NCI-H82 treated with DMSO at 0.1 percent for 48 hours (cell line): ENCODE data around the gene ANTXR2.
A peak's percentile ranks its signal among the peaks of the same experiment; 100 is the strongest.

Experiments used
- DNase-seq: peaks from one replicate; lab custom pipeline; 2025; ENCODE audit not compliant: unreplicated experiment; lab: John Stamatoyannopoulos, UW

The ANTXR2 gene

DNA sequence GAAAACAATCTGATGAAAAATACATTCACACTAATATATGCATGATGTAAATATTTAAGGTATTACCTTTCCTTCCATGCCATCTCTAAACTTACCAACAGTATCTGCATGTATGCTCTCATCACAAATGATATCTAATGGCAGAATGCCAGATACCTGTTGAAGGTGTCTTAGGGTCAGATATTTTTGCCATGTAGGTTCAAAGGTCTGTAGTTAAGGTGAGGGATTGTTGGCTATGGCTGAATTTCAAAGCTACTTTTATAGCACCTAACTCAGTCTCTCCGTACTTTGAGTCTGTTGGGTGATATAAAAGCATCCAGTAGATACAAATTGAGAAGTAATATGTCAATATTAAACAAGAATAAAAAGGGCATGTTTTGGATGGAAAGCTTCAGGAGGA, 19.8 kb upstream of the ANTXR2 start:
- DNase-seq = no peak

DNA sequence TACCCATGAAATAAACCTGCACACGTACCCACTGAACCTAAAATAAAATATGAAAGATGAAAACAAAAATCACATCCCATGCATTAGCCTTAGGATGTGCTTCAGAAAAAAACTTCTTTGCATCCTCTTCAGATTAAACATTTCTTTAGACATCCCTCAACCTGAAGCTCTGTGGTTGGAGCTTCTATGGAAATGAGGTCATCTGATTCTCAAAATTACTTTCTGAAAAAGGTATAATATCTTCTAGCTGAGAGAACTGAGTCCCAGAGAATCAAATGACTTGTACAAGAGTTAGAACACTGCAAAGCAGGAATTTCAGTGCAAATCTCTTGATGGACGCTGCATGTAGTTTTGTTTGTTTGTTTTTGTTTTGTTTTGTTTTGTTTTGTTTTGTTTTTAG, 19.1 kb upstream of the ANTXR2 start:
- no peak for DNase-seq

DNA sequence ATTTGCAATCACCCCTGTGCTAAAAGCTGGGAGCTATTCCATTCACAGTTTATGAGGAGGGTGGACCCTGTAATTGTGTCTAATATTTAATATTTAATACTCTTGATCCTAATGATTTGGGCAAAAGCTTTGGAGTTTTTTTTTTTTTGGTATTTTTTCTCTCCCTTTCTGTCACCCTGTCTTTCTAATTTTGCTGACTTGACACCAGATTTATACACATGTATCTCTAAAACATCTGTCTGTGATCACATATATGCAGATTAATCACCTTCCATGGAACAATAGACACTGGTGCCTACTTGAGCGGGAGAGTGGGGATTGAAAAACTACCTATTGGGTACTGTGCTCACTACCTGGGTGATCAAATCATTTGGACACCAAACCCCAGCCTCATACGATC, 18.7 kb upstream of the ANTXR2 start:
- DNase-seq = no peak

DNA sequence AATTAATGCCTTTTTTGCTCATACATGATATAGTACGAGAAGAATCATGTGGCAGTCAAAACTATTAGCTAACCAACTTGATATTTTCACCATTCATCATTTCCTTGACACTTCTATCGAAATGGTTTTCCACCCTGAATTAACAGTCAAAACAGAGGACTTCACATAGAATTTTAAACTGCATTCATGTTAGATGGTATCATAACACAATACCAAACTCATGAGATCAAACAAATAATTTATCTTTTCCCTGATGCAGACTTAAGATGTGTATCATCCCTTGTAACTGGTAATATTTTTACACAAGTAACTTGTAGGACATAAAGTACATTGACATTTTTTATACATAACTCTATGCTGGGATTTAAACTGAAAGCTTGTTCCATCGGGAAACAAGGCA, 18.2 kb upstream of the ANTXR2 start:
- no peak for DNase-seq

DNA sequence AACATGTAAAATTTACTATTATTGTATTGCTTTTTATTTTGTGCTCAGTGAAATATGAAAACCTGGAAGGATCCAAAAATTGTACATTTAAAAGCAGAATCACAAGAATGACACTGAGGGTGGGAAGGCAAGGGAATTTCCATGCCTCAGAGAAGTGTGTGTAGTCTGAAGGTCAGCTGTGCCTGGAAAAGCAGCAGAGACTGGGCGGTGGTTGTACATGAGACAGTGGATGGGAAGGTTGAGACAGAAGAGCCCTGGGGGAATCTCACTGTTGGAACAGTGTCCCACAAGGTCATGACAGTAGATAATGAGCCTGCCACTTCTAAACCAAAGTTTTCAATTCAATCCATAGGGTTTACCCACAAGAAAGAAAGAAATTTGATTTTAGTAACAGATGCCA, 17.1 kb upstream of the ANTXR2 start:
- no peak for DNase-seq

DNA sequence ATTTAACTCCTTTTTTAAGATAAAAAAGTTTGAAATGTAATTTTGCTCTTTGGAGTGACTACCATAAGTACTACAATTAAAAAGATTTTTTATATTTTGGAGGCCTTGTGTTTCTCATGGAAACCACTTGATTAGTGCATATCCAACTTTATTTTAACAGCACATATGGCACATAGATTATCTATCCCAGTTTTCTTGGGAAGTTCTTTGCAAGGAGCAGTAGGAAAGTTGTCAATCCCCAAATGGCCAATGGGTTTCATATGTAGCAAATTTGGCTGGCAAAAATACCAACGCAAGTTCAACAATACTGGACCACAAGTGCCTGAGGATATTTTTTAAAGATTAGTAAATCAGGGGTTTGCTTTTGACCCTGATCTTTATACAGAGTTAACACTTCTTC, 15.4 kb upstream of the ANTXR2 start:
- no peak for DNase-seq

DNA sequence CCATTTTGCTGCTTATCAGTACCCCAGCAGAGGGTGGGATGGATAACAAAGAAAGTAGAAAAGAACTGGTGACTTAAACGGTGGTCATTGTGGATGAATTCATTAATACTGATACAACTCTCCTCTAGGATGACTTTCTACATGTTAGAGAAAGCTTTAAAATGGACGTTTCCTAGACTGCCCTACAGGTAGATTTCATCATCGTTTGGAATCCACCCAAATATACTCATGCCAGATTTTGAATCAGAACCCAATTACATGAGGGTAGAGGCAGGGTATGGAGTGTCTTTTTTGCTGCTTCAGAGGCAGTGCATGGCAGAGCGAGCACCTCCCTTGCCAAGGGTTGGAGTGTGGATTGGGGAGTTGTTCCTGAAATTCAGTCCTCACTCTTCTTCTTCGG, 13.3 kb upstream of the ANTXR2 start:
- no peak for DNase-seq

DNA sequence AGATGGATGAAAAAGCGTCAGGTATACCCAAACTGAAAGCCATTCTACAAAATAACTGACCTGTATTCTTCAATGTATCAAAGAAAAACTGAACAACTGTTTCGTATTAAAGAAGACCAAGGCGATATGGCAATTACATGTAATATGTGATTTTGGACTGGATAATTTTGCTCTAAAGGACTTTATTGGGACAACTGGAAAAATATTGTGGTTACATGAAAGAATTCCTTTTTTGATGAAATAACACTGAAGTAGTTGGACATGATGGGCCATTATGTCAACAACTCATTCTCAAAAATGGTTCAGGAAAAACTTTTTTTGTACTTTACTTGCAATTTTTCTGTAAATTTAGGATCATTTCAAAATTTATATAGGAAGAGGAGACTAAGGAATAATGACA, 12.1 kb upstream of the ANTXR2 start:
- no peak for DNase-seq

DNA sequence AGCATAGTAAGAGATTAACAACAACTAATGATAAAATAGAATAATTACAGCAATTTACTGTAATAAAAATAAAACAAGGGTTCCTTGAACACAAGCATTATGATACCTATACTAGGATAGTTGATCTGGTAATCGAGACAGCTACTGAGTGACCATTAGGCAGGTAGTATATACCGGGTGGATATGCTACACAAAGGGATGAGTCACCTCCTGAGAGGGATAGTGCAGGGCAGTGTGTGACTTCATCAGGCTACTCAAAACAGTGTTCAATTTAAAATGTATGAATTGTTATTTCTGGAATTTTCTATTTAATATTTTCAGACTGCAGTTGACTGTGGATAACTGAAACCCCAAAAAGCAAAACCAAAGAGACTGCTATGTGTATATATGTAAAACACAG, 9.7 kb upstream of the ANTXR2 start:
- DNase-seq = no peak

DNA sequence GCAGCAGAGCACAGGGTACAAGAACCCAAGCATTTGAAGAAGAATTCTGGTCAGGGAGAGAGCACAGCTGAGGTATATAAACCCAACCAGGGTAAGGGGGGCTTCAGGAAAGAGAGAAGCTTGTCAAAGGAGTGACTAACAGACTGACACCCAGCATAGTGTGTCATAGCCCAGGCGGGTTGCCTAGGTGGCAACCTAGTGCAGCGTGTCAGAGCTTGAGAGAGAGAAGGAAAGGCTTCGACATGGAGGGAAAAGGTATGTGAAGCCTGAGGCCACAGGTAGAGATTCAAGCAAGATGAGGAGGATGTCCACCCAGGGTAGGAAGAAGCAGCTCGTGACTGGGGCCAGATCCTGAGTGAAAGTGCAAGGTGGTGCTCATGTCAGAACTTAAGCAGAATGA, 8.5 kb upstream of the ANTXR2 start:
- DNase-seq = no peak

DNA sequence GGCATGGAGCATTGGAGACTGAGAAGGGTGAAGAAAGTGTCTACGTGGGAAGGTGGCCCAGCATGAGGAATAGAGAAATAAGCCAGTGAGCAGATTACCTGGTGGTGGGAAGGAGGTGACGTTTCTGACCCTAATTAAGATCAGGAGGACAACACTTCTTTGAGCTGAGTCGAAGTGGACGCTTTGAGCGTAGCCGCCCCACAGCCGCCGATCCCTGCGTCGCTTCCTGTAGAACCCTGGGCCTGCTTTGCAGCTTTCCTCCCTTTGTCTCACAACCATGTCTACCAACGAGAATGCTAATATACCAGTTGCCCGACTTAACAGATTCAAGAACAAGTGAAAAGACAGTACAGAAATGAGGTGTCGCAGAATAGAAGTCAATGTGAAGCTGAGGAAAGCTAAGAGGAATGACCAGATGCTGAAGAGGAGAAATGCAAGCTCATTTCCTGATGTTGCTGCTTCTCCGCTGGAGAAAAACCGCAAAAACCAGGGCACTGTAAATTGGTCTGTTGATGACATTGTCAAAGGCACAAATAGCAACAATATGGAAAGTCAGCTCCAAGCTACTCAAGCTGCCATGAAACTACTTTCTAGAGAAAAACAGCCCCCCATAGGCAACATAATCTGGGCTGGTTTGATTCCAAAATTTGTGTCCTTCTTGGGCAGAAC, 6.4 kb upstream of the ANTXR2 start:
- DNase-seq = no peak

DNA sequence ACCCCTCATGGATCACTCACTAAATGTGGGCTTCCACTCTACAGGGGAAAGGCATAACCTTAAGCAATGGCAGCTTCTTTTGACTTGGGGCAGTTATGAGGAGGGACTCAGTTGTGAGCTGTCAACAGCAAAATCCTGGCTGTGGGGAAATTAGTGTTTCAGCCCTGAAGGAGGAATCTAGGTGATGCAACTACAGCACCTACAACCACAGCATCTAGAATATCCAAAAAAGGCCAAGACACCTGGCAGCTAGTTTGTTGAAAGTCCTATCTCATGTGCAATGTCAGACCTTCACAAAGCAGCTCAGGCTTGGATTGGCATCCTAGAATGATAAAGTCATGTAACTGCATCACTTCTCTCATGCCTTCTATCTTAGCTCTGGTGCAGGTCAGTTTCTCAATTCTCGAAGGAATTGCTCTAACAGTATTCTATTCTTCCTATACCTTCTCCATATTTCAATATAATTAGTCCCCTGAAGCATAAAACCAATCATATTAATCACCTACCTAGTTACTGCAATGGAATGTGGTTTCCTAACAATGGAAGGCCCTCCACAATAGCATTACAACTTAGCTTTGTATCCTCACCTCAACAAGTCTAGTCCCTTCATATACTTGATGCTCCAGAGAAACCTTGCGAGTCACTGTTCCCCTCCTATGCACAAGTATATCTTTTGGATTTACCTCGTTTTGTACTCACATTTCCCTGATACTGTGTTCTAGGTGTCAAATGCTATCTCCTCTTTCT, 5.5 kb upstream of the ANTXR2 start:
- no peak for DNase-seq

DNA sequence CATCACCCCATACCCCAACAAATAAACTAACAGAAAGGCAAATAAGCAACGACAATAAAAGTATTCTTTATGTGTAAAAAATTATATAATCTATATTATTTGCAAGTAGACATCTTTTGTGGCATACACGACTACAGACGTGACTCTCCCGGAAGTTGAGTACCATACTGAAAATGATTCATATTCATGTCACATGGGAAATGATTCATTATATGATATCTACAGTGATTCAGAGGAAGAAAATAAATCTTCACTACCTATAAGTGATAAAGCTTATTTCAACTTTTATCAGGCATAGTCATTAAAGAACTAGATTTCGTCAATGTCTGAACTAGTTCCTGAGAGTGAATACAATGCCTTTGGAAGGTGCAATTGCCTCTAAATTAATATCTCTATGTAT, 4.6 kb upstream of the ANTXR2 start:
- no peak for DNase-seq

DNA sequence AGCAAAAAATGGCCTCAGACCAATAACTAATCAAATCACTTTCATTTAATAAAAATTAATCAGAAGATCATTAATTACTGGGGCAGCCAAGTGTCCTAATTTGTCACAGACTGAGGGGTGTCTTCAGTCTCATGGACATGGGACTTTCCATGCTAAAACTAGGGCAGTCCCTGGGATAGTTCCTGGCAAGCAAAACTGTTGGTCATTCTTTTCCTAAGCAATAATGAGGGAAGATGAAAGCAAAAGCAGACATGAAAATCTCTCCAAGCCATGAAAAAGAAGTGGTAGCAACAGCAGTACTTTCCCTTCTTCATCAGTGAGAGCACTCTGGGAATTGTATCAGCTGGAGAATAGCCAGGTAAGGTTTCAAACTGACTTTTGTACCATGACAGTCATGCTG, 3.7 kb upstream of the ANTXR2 start:
- DNase-seq = no peak

DNA sequence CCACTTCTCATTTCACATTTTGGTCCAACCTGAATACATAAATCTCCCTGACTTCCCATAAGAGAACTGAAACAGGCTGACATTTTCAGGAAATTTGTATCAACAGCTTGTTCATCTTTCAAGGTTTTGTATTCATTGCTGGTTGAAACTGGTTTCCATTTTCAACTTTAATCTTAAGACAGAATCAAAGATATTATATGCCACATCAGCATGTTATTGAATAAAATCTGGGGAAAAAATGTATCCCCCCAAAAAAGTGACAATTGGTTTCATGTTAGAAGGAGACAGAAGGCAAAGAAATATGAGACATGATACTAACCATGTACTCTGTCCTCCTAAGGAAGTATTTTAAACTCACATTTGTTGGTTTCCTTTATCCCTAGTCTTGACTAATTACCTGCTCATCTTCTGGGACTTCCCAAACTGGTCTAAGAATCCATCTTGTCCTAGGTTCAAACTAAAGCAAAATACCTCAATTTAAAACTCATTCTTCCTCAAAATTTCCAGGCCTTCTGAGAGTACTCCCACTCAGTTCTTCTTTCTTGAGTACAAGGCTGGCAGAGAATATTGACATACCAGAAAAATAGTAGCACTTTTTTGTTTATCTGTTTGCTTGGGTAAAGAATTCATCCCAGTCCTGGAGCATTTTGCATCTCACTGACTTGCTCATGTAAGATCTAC, 3.1 kb upstream of the ANTXR2 start:
- DNase-seq = no peak

DNA sequence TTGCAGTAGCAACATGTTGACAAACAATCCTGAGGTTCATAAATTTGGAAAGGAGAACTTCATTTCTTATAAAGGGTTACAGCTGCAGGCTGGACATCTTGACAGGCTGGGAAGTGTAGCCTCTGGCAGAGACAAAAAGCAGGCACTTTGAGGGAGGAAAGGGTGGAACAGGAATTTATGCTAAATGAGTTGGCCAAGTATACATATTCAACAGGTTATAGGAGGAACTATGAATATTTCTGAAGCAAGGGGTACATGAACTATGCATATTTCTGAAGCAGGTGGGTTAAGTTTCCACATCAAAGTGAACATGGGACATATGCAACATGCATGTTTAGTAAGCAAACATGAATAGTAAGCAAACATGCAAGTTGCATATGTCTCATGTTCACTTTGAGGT, 1.6 kb upstream of the ANTXR2 start:
- DNase-seq = no peak

DNA sequence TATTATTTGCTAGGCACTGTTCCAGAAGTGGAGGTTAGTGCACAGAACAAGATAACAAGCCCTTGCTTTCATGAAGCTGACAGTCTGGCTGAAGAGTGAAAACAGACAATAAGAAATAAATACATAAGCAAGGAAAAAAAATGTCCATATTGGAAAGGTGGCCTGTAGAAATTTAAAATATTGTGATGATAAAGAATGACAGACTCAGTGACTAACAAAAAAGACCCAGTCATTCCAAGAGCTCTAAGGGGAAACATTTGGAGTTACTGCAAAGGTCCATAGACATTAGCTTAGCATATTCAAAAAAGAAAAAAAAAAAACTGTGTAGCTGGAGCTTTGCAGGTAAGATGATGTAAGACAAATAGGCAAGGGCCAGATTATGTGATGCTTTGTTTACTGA, 1.0 kb upstream of the ANTXR2 start:
- DNase-seq = no peak

DNA sequence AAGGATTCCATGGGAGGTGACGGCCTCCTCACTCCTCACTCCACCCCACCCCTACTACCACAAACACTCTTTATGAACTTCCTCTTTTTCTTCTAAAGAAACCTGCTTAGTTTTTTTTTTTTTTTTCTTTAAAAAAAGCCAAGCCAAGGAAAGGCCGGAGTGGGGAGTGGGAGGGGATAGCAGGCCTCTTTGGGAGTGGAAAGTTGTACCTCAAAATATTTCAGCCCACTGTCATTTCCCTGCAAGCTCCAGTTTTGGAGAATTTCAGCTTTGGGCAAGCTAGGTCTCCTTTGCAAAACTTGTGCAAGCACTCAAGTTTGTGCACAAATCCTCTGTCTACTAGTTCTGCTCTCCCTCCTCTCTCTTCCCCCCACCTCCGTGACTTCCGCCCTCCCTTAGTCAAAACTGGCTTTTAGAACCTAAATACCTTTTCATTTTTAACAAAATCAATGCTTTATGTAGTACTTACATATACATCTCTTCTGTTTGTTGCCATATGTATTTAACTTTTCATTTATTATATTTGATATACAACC, 512 bp upstream of the ANTXR2 start:
- no peak for DNase-seq

DNA sequence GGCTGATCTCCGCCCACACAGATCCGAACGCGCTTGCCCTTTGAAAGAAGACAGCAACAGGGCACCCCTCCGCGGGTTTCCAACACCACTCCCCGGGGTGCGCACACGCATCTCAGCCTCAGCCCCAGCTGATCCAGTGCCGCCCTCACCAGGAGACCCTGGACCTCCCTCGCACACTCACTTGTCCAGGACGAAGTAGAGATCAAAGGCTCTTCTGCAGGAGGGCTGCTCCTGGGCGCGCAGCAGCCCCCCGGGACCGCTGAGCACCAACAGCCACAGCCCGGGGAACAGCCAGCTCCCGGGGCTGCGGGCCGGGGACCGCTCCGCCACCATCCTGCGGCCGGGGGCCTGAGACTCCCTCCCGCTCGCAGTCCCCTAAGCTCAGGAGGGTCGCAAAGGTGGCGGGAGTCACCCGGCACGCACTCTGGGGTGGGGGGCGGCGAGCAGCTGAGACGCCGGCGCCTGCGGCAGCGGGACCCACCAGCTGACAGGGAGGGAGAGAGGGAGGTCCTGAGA, 743 bp downstream of the ANTXR2 start:
- peak; percentile 7 for DNase-seq

DNA sequence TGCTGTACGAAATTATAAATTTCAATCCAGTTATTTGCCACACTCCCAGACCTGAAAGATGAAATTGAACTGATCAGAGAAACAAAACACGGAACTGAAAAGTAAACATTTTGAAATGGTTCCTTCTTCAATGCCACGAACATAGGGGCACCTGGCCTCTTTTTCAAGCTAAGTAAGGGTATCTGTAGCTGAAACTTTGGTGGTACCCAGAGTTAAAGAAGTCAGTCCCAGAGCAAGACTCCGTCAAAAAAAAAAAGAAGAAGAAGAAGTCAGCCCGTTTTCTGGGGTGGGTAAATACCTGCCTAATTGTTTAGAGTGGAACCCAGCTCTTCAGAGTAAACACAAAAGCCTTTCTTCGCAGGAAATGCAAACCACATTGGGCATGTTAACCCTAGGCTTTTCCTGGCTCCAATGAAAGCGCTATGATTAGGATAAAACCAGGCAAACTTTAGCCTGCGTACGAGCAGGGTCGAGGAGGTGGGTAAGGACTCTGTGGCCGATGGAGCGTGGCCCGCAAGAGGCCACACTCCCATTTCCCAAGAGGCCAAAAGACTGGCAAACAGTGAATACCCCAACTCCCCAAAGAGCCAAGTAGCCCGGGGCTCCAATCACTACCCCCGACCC, 1.3 kb downstream of the ANTXR2 start:
- DNase-seq = no peak

DNA sequence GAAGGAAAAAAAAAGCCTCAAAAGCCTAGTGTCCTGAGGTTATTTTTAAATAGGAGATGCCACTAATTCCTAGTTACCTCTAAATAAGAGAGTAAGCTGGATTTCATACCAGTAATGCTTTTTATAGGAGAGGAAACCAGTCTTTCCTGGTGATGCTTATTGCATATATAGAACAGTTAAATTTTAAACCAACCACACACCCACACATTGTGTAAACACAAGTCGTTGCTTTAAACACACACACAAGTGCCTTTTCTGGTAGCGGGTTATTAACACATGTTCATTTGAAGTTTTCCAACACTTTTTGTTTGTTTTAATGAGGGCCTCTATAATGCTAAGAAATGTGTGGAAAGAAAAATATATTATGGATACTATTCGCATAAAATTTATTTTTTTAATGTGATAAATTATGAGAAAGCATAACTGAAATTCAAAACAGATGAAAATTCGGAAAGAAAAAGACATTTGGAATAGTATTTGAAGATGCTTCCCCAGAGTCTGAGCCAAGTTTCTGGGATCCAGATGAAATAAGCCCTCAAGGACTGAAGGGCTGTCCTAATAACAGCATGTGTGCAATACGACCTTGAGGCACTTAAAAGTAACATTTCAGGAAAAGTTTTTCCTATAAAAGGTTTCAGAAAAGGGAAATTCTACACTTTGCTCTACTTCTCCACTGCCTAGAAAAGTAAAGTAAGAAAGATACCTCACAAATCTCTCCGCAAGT, 2.0 kb downstream of the ANTXR2 start:
- DNase-seq = no peak
